HL-60 (cell line): ENCODE data around the gene NME3.

Experiments
- CTCF ChIP-seq: IDR thresholded peaks from one replicate; pipeline ENCODE4 v1.5.1; 2011; ENCODE audit warnings: low read length, control low read depth, inconsistent platforms; ENCODE audit not compliant: insufficient read depth
- GABPA ChIP-seq: IDR thresholded peaks from 2 replicates; pipeline ENCODE4 v1.6.1; 2012; ENCODE audit warnings: low read depth
- TF ChIP-seq, protein P1 (sequence below): IDR thresholded peaks from 2 replicates; pipeline ENCODE4 v1.6.1; 2012; ENCODE audit warnings: low read depth; ENCODE audit not compliant: insufficient replicate concordance

DNA sequence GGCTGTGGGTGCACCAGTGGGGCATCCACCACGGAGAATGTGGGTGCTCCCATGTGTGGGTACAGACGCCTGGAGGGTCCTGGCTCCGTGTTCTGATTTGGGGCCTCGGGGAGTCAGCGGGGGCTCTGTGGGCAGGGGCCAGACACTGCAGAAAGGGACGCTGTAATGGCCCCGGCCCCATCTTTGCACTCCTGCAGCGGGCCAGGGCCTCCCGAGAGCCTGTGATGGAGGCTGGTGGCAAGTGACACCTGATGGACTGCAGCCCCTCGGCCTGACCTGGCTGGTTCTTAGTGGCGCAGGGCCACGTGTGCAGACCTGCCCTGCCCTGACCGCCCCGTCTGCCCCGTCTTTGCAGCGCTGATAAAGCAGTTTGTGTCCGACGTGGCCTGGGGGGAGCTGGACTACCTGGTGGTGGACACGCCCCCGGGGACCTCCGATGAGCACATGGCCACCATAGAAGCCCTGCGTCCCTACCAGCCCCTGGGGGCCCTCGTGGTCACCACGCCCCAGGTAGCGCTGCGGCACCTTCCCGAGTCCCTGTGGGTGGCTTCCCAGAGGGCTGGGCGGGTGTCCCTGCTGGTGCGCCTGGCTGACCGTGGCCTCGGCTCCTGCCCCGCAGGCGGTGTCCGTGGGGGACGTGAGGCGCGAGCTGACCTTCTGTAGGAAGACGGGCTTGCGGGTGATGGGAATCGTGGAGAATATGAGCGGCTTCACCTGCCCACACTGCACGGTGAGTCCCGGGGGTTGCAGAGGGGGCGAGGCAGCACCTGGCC lies 16.2 kb upstream of the NME3 start:
- TF ChIP-seq CTCF (no peak), GABPA (no peak)
- TF ChIP-seq, protein P1, sequence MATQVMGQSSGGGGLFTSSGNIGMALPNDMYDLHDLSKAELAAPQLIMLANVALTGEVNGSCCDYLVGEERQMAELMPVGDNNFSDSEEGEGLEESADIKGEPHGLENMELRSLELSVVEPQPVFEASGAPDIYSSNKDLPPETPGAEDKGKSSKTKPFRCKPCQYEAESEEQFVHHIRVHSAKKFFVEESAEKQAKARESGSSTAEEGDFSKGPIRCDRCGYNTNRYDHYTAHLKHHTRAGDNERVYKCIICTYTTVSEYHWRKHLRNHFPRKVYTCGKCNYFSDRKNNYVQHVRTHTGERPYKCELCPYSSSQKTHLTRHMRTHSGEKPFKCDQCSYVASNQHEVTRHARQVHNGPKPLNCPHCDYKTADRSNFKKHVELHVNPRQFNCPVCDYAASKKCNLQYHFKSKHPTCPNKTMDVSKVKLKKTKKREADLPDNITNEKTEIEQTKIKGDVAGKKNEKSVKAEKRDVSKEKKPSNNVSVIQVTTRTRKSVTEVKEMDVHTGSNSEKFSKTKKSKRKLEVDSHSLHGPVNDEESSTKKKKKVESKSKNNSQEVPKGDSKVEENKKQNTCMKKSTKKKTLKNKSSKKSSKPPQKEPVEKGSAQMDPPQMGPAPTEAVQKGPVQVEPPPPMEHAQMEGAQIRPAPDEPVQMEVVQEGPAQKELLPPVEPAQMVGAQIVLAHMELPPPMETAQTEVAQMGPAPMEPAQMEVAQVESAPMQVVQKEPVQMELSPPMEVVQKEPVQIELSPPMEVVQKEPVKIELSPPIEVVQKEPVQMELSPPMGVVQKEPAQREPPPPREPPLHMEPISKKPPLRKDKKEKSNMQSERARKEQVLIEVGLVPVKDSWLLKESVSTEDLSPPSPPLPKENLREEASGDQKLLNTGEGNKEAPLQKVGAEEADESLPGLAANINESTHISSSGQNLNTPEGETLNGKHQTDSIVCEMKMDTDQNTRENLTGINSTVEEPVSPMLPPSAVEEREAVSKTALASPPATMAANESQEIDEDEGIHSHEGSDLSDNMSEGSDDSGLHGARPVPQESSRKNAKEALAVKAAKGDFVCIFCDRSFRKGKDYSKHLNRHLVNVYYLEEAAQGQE: no peak
